ENCODE measurements around the gene APIP. TPM values are rescaled to one million over a fixed set of nuclear protein-coding genes. Genes with fewer than 3 reads are reported as not detected.

The APIP gene
- total RNA-seq, 1 experiment from 2014 or later: 24.3 TPM

DNA sequence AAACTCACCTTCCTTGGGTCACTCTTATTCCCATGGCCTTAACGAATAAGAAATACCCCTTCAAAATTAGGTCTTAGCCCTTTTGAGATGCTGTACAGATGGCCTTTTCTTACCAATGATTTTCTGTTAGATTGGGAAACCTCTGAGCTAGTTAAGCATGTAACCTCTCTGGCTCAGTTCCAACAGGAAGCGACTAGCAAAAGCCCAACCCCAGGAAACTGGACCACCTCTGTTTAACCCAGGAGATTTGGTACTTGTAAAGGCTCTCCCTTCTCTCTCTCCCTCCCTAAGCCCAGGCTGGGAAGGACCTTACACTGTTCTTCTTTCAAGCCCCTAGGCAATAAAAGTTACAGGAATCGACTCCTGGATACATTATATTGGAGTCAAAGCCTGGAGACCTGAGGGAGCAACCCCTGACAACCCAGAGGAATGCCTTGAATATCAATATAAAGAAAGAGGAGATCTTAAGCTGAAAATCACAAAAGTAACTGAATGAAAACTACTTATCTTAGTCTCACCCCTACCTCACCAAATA, 11.7 kb downstream of the APIP start:
- no peak; the same call in 1 of the 2 replicates for ATAC-seq

DNA sequence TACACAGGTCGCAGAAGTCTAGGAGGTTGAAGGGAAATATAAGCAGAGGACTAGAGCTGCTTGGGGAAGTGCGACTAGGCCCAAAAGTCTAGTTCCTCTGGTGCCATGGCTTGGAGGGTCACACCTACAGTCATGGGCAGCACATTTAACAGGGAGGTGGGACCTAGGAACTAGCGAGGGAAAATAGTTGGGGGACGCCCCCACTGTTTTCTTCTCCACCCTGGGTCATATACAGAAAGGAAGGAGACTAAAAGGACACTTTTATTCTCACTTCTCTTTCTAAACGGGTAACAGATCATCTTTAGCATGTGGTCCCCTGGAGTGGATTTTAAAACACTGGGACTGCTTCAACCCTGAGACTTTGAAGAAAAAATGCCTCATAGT, 16.6 kb downstream of the APIP start:
- Mint-ChIP-seq H3K27ac (no peak overlapping the region), H3K36me3 (peaks cover 64% of the 10 kb centered on the region), H3K4me1 (peaks cover 4% of the 10 kb centered on the region), H3K4me3 (no peak overlapping the region), H3K27me3 (ENCODE audit: low read depth) (peaks cover 3% of the 10 kb centered on the region), H3K9me3 (peaks cover 65% of the 10 kb centered on the region)
- peak; percentile 14 for DNase-seq (ENCODE audit: low spot score)
- no peak for TF ChIP-seq NFATC4 (CRISPR knock-in tag; IDR thresholded peaks at IDR 0.05)
- TF ChIP-seq TP53 (CRISPR knock-in tag; IDR thresholded peaks at IDR 0.05): no peak
- no peak for TF ChIP-seq ZNF263 (CRISPR knock-in tag; IDR thresholded peaks at IDR 0.05; ENCODE audit: low read depth)
- TF ChIP-seq OVOL2 (CRISPR knock-in tag; IDR thresholded peaks at IDR 0.05; ENCODE audit: borderline replicate concordance): no peak
- no peak for TF ChIP-seq NFE2L1 (CRISPR knock-in tag; IDR thresholded peaks at IDR 0.05)
- TF ChIP-seq RORB (CRISPR knock-in tag; IDR thresholded peaks at IDR 0.05): no peak
- POLR2A ChIA-PET: no interaction called here
- CTCF ChIA-PET: interaction anchor here (0.7 to 1.9 kb wide), 8 partner anchors 10 to 533 kb away, joined by 3 to 12 read pairs (median 3); no protein-coding TSS in a partner anchor
- ATAC-seq: no peak

More for the DNA sequence above, 11.7 kb downstream of the APIP start:
- DNase-seq (ENCODE audit: low spot score): no peak
- peaks cover 33% of the 10 kb centered on the region for H3K36me3 Mint-ChIP-seq
- peaks cover 38% of the 10 kb centered on the region for H3K9me3 Mint-ChIP-seq
- CTCF ChIA-PET: interaction anchor here (1.3 kb wide), 1 partner anchor 730 kb away, joined by 4 read pairs; no protein-coding TSS in a partner anchor
- POLR2A ChIA-PET: no interaction called here
- H3K27ac Mint-ChIP-seq: no peak overlapping the region
- no peak overlapping the region for H3K4me3 Mint-ChIP-seq
- TF ChIP-seq, protein P1, sequence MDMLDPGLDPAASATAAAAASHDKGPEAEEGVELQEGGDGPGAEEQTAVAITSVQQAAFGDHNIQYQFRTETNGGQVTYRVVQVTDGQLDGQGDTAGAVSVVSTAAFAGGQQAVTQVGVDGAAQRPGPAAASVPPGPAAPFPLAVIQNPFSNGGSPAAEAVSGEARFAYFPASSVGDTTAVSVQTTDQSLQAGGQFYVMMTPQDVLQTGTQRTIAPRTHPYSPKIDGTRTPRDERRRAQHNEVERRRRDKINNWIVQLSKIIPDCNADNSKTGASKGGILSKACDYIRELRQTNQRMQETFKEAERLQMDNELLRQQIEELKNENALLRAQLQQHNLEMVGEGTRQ (CRISPR knock-in tag; IDR thresholded peaks at IDR 0.05): no peak
- TF ChIP-seq FOXJ3 (CRISPR knock-in tag; IDR thresholded peaks at IDR 0.05; ENCODE audit: borderline replicate concordance) (no peak), MXD4 (CRISPR knock-in tag; IDR thresholded peaks at IDR 0.05; ENCODE audit: borderline replicate concordance) (no peak), NFYB (CRISPR knock-in tag; conservative IDR thresholded peaks at IDR 0.05; ENCODE audit: low read depth) (no peak), EMX1 (CRISPR knock-in tag; IDR thresholded peaks at IDR 0.05) (no peak), ZNF671 (CRISPR knock-in tag; IDR thresholded peaks at IDR 0.05) (no peak), ZBTB21 (CRISPR knock-in tag; IDR thresholded peaks at IDR 0.05; ENCODE audit: borderline replicate concordance) (no peak), SMAD4 (CRISPR knock-in tag; IDR thresholded peaks at IDR 0.05) (no peak), GTF2I (CRISPR knock-in tag; conservative IDR thresholded peaks at IDR 0.05) (no peak), ZNF423 (CRISPR knock-in tag; IDR thresholded peaks at IDR 0.05) (no peak), KAT7 (CRISPR knock-in tag; IDR thresholded peaks at IDR 0.05; ENCODE audit: borderline replicate concordance) (no peak), TEAD1 (CRISPR knock-in tag; IDR thresholded peaks at IDR 0.05) (no peak)
- TF ChIP-seq, protein P2, sequence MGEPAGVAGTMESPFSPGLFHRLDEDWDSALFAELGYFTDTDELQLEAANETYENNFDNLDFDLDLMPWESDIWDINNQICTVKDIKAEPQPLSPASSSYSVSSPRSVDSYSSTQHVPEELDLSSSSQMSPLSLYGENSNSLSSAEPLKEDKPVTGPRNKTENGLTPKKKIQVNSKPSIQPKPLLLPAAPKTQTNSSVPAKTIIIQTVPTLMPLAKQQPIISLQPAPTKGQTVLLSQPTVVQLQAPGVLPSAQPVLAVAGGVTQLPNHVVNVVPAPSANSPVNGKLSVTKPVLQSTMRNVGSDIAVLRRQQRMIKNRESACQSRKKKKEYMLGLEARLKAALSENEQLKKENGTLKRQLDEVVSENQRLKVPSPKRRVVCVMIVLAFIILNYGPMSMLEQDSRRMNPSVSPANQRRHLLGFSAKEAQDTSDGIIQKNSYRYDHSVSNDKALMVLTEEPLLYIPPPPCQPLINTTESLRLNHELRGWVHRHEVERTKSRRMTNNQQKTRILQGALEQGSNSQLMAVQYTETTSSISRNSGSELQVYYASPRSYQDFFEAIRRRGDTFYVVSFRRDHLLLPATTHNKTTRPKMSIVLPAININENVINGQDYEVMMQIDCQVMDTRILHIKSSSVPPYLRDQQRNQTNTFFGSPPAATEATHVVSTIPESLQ (CRISPR knock-in tag; IDR thresholded peaks at IDR 0.05): no peak
- TF ChIP-seq, protein P3, sequence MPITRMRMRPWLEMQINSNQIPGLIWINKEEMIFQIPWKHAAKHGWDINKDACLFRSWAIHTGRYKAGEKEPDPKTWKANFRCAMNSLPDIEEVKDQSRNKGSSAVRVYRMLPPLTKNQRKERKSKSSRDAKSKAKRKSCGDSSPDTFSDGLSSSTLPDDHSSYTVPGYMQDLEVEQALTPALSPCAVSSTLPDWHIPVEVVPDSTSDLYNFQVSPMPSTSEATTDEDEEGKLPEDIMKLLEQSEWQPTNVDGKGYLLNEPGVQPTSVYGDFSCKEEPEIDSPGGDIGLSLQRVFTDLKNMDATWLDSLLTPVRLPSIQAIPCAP (CRISPR knock-in tag; IDR thresholded peaks at IDR 0.05): no peak
- TF ChIP-seq, protein P4, sequence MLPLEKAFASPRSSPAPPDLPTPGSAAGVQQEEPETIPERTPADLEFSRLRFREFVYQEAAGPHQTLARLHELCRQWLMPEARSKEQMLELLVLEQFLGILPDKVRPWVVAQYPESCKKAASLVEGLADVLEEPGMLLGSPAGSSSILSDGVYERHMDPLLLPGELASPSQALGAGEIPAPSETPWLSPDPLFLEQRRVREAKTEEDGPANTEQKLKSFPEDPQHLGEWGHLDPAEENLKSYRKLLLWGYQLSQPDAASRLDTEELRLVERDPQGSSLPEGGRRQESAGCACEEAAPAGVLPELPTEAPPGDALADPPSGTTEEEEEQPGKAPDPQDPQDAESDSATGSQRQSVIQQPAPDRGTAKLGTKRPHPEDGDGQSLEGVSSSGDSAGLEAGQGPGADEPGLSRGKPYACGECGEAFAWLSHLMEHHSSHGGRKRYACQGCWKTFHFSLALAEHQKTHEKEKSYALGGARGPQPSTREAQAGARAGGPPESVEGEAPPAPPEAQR (CRISPR knock-in tag; IDR thresholded peaks at IDR 0.05): no peak
- TF ChIP-seq, protein P5, sequence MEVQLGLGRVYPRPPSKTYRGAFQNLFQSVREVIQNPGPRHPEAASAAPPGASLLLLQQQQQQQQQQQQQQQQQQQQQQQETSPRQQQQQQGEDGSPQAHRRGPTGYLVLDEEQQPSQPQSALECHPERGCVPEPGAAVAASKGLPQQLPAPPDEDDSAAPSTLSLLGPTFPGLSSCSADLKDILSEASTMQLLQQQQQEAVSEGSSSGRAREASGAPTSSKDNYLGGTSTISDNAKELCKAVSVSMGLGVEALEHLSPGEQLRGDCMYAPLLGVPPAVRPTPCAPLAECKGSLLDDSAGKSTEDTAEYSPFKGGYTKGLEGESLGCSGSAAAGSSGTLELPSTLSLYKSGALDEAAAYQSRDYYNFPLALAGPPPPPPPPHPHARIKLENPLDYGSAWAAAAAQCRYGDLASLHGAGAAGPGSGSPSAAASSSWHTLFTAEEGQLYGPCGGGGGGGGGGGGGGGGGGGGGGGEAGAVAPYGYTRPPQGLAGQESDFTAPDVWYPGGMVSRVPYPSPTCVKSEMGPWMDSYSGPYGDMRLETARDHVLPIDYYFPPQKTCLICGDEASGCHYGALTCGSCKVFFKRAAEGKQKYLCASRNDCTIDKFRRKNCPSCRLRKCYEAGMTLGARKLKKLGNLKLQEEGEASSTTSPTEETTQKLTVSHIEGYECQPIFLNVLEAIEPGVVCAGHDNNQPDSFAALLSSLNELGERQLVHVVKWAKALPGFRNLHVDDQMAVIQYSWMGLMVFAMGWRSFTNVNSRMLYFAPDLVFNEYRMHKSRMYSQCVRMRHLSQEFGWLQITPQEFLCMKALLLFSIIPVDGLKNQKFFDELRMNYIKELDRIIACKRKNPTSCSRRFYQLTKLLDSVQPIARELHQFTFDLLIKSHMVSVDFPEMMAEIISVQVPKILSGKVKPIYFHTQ (CRISPR knock-in tag; IDR thresholded peaks at IDR 0.05): no peak
- no peaks in the 10 kb centered on the region; the same call in 1 of the 2 replicates for H3K27me3 Mint-ChIP-seq (ENCODE audit: low read depth)
- H3K4me1 Mint-ChIP-seq: peaks cover 15% of the 10 kb centered on the region
